HL-60 (cell line): ENCODE measurements around the gene SHROOM3.

Source experiments
- DNase-seq, 2 experiments: peaks; one replicate each; pipeline ENCODE4 v3.0.0-alpha.2; 2010 to 2020; ENCODE audit warnings: low read depth in 1 of 2, low spot score in 1 of 2
- H3K27ac ChIP-seq: fragments of 250-450 bp; sonication (Bioruptor Pico); replicated peaks from 2 replicates; pipeline ENCODE4 v1.5.1; 2020; ENCODE audit warnings: mild to moderate bottlenecking, moderate library complexity
- H3K27me3 ChIP-seq: fragments of 250-450 bp; sonication (Bioruptor Pico); 2 replicates; pipeline ENCODE4 v1.5.1; 2021; ENCODE audit warnings: mild to moderate bottlenecking, moderate library complexity; ENCODE audit not compliant: insufficient read depth, poor library complexity, severe bottlenecking
- H3K4me3 ChIP-seq: replicated peaks from 2 replicates; pipeline ENCODE4 v1.5.1; 2011; ENCODE audit warnings: mild to moderate bottlenecking, control low read depth, low read length; ENCODE audit not compliant: insufficient read depth
- CTCF ChIP-seq: IDR thresholded peaks from one replicate; pipeline ENCODE4 v1.5.1; 2011; ENCODE audit warnings: low read length, control low read depth, inconsistent platforms; ENCODE audit not compliant: insufficient read depth
- GABPA ChIP-seq: IDR thresholded peaks from 2 replicates; pipeline ENCODE4 v1.6.1; 2012; ENCODE audit warnings: low read depth
- POLR2AphosphoS5 ChIP-seq: IDR thresholded peaks from 2 replicates; pipeline ENCODE4 v1.6.1; 2012; ENCODE audit warnings: low read depth
- REST ChIP-seq: IDR thresholded peaks from 2 replicates; pipeline ENCODE4 v1.6.1; 2012; ENCODE audit warnings: low read depth; ENCODE audit not compliant: insufficient replicate concordance
- SPI1 ChIP-seq: IDR thresholded peaks from 2 replicates; pipeline ENCODE4 v1.6.1; 2012; ENCODE audit warnings: low read depth, mild to moderate bottlenecking, borderline replicate concordance

The SHROOM3 gene

DNA sequence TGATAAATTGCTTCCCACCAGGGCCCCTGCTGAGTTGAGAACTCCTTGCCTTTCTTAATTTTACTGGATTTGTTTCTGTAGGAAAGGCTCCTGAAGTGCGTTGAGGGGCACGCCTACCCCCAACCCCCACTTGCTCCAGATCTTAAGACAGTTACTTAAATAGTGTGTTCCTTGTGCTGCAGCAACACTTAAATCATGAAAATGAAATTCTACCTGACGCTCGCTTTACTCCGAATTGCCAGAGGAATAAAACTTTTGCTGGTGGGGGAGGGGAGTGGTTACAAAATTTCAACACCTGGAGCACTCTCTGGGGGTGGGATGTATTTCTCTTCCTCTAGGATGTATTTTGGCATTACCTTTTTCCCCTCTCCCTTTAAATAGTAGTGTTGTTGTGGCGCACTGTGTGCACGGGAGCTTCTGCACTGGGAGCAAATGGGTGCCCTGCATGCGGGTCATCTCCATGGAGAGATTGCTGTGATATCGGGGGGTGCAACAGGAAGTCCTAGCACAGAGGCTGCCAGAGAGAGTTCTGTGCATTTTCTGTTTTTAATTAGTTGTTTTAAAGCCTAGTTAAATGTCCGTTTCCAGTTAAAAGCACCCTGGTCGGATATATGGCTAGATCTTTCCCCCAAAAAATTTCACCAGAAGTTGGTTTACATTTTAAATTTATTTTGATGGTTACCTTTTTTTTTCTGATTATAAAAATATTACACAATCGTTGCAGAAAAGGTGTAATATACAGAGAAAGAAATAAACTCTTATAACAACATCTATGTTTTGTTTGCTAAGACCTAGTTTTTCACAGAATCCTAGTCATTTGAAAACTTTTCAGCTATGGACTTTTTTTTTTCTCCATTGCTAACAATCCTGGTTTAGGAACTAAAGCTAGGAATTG is 255.2 kb downstream of the SHROOM3 start:
- no peak for DNase-seq
- Histone ChIP-seq H3K4me3 (no peak overlapping the region), H3K27ac (no peak overlapping the region), H3K27me3 (peaks cover 40% of the 10 kb centered on the region)
- TF ChIP-seq REST: no peak
- no peak for TF ChIP-seq CTCF
- TF ChIP-seq GABPA: no peak
- TF ChIP-seq SPI1: no peak
- no peak for TF ChIP-seq POLR2AphosphoS5

GRCh38 chr4:76690906-76691275 is 255.9 kb downstream of the SHROOM3 start:
- no peak for TF ChIP-seq REST
- TF ChIP-seq CTCF: no peak
- no peak for TF ChIP-seq POLR2AphosphoS5
- no peak for TF ChIP-seq GABPA
- no peak for TF ChIP-seq SPI1
- Histone ChIP-seq H3K4me3 (no peak overlapping the region), H3K27me3 (peaks cover 40% of the 10 kb centered on the region), H3K27ac (no peak overlapping the region)
- no peak for DNase-seq

- Histone ChIP-seq H3K4me3 (no peak overlapping the region), H3K27me3 (peaks cover 40% of the 10 kb centered on the region), H3K27ac (no peak overlapping the region)
- TF ChIP-seq GABPA (no peak), REST (no peak), CTCF (no peak), POLR2AphosphoS5 (no peak), SPI1 (no peak)
- DNase-seq: no peak
Measured at GRCh38 chr4:76691807-76692582, 257.0 kb downstream of the SHROOM3 start.
